OCI-M2 (cell line): ENCODE data around the gene OR8A1.

Experiments used
- DNase-seq: peaks from one replicate; lab custom pipeline; 2025; ENCODE audit not compliant: unreplicated experiment; lab: John Stamatoyannopoulos, UW

The OR8A1 gene

GRCh38 chr11:124569697-124570096 is at the start of gene OR8A1:
Gene OR8A1 (plus strand): TSS chr11:124569997. CDS start chr11:124570120, 123 bp downstream.
- no peak for DNase-seq

GRCh38 chr11:124520550-124520854 is 49.3 kb upstream of the OR8A1 start:
- no peak for DNase-seq

- DNase-seq: no peak
These were observed 36.2 kb upstream of the OR8A1 start for GRCh38 chr11:124533626-124534025.

- no peak for DNase-seq
These were observed 35.7 kb upstream of the OR8A1 start for GRCh38 chr11:124534051-124534450.

- no peak for DNase-seq
These were observed 34.1 kb upstream of the OR8A1 start for GRCh38 chr11:124535552-124536232.

- DNase-seq: no peak
These were observed 33.3 kb upstream of the OR8A1 start for GRCh38 chr11:124536520-124536919.

- DNase-seq: no peak
These were observed 31.8 kb upstream of the OR8A1 start for GRCh38 chr11:124538019-124538418.

- DNase-seq: no peak
These were observed 28.6 kb upstream of the OR8A1 start for GRCh38 chr11:124541204-124541603.

- DNase-seq: no peak
These were observed 26.7 kb upstream of the OR8A1 start for GRCh38 chr11:124543145-124543544.

GRCh38 chr11:124543554-124543953 is 26.2 kb upstream of the OR8A1 start, which contains the start of gene OR8B12:
Gene OR8B12 (minus strand): TSS chr11:124543654. CDS start chr11:124543654, 0 bp downstream.
- no peak for DNase-seq

- no peak for DNase-seq
These were observed 18.6 kb upstream of the OR8A1 start for GRCh38 chr11:124551189-124551588.

GRCh38 chr11:124551987-124552386 is 17.8 kb upstream of the OR8A1 start:
- DNase-seq: no peak

GRCh38 chr11:124556828-124557227 is 13.0 kb upstream of the OR8A1 start:
- no peak for DNase-seq

GRCh38 chr11:124570160-124570559 is 363 bp downstream of the OR8A1 start:
- no peak for DNase-seq

- no peak for DNase-seq
These were observed 8.1 kb downstream of the OR8A1 start for GRCh38 chr11:124577716-124578427.

- DNase-seq: no peak
These were observed 9.0 kb downstream of the OR8A1 start for GRCh38 chr11:124578761-124579160.

GRCh38 chr11:124581817-124582216 is 12.0 kb downstream of the OR8A1 start:
- no peak for DNase-seq

GRCh38 chr11:124582565-124582964 is 12.8 kb downstream of the OR8A1 start:
- DNase-seq: no peak

- DNase-seq: no peak
These were observed 14.0 kb downstream of the OR8A1 start for GRCh38 chr11:124583781-124584180.

GRCh38 chr11:124584681-124585372 is 15.0 kb downstream of the OR8A1 start:
- DNase-seq: no peak

- no peak for DNase-seq
These were observed 16.6 kb downstream of the OR8A1 start for GRCh38 chr11:124586238-124586860.

- no peak for DNase-seq
These were observed 21.6 kb downstream of the OR8A1 start for GRCh38 chr11:124591430-124591829.
